HG02852 (cell line): ENCODE measurements around the gene MRPL27.
"Not testable (repeated sequence)": the region's sequence is repeated elsewhere in the genome, so short reads cannot be mapped to it uniquely, and the experiment has no call there.

ENCODE experiments used
- ATAC-seq: cut with Tn5 transposase; IDR thresholded peaks from one replicate; pipeline ENCODE4 v1.9.1; 2021; ENCODE audit warnings: mild to moderate bottlenecking, moderate library complexity; ENCODE audit not compliant: unreplicated experiment

MRPL27 gene

DNA sequence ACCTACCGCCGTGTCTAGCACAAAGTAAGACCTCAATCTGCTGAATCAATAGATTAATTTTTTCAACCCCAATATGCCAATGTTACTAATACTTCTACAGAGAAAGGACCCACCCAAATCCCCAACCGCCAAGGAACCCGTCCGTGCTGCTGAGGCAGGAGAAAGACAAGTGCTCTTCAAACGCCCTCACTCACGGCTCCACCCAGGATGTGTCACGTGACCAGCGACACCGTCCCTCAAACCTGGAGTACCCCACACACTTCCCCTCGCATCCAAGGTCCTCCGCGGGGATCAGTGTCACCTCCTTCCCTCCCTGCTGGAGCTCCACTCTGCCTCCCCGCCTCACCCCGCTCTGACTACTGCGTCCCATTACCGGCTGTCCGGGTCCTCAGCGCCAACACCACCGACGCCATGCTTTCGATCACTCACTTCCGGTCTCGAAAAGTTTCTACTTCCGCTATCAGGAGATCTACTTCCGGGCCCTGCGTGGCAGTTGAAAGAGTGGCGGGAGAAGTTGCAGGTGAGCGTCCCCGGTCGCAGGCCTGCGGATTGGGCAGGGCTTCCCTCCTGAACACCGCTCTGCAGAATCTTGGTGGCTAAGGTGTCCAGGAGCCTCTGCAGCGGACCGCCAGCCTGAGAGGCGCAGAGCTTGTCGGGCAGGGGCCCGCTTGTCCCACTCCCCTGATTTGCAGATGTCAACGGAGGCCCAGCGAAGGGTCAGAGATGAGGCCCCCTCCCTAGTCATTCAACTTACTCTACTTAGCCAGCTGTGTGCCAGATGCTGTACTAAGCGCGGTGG lies at the start of gene MRPL27, which contains the start of gene EME1:
TSS of gene MRPL27 (minus strand) at position 427 of the 799 bp plus-strand sequence. CDS start at position 413, 14 bp downstream.
TSS of gene EME1 (plus strand) at position 472 of the 799 bp plus-strand sequence. CDS start 1,980 bp downstream, outside the sequence.
- peak; percentile 85 for ATAC-seq

GRCh38 chr17:50422738-50423137 lies 49.8 kb upstream of the MRPL27 start:
- no peak for ATAC-seq

- no peak for ATAC-seq
Observed at GRCh38 chr17:50421308-50422051, 48.5 kb upstream of the MRPL27 start.

GRCh38 chr17:50420419-50421112 lies 47.6 kb upstream of the MRPL27 start:
- ATAC-seq, result no peak

DNA sequence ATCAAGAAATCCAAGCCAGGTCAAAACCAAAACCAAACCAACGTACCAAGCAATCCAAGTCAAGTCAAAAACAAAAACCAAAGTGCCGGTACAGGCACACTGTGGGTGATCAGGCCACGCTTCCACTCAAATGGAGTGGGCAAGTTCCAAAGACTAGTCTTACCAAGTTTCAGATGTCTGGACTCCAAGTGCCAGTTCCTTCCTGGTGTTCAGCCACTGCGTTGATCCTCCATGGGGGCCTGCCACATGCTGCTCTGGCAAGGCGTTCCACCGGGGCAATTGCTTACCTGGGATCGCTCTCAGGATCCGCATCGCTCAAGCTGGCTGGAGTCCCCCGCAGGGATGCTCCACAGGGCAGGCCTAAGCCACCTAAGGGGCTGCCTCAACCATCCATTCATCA lies 46.6 kb upstream of the MRPL27 start:
- not testable (repeated sequence) for ATAC-seq

- no peak for ATAC-seq
Observed at GRCh38 chr17:50414808-50415207, 41.8 kb upstream of the MRPL27 start.

GRCh38 chr17:50412188-50412732 lies 39.3 kb upstream of the MRPL27 start:
- ATAC-seq, result no peak

DNA sequence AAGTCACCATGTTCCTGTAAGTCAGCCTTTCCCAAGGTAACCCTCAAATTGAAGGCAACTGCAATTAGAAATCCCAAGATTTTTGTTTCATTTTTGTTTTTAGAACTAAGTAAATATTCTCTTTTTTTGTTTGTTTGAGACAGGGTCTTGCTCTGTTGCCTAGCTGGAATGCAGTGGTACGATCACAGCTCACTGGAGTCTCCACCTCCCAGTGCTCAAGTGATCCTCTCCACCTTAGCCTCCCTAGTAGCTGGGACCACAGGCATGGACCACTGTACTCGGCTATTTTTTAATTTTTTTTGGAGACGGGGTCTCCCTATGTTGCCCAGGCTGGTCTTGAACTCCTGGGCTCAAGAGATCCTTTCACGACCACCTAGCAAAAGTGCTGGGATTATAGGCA lies 34.9 kb upstream of the MRPL27 start:
- ATAC-seq, result no peak

DNA sequence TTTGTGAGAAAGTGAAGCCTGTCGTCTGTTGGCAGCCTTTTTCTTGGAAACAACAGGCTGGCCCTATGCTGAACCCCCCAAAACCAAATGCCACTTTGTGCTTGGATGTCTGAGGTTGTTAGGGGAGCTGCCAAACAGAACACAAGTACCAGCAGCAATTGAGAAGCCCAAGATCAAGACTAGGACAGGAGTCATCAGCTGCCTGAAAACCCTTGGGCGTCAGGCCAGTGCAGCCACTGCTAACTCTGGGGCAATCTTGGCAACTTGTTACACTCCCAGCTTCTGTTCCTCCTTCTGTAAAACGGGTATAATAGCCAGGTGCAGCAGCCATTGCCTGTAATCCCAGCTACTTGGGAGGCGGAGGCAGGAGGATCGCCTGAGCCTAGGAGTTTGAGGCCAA lies 33.6 kb upstream of the MRPL27 start:
- ATAC-seq, result no peak

GRCh38 chr17:50405351-50405750 lies 32.4 kb upstream of the MRPL27 start:
- not testable (repeated sequence) for ATAC-seq

DNA sequence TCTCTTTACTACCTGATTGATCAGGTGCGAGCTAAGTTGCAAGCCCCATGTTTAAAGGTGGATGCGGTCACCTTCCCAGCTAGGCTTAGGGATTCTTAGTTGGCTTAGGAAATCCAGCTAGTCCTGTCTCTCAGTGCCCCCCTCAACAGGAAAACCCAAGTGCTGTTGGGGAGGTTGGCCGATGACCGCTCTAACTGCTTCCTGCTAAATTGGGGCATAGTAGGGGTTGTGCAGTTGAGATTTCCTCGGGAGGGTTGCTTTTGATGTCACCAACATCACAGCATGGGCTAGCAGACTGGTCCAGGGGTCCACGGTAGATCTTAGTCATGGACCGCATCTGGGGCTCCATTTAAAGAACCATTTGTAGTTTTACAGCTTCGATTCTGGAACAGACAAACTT lies 26.6 kb upstream of the MRPL27 start:
- not testable (repeated sequence) for ATAC-seq

DNA sequence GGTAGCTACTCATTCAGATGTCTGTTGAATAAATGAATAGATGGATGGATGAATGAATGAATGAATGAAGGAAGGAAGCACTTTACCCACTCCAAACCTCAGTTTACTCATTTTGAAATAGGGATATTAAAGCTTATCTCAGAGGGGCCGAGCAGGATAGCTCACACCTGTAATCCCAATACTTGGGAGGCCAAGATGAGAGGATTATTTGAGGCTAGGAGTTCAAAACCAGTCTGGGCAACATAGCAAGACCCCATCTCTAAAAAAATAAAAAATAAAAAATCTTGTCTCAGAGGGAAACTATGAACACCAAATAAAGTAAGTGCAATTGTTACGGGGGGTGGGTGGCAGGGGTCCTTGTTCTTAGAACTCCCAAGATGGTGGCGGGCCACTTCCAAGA lies 25.7 kb upstream of the MRPL27 start:
- ATAC-seq, result not testable (repeated sequence)

DNA sequence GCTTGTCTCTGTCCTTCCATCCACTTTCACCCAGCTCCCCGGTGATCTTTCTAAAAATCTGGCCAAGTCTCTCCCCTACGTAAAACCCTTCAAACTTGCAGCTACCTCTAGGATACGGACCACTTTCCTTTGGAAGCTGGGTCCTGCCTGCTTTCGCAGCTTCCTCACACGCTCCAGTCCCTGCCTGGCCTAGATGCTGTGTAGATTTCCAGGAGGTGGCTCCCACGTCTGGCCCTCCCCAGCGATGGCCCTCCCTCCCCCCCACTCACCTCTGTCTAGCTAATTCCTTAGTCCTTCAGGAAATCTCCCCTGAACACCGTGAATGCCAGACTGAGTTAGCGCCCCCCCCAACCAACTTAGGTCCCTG lies 24.9 kb upstream of the MRPL27 start:
- no peak for ATAC-seq

- peak; percentile 96 for ATAC-seq
Observed at GRCh38 chr17:50397111-50397918, 24.3 kb upstream of the MRPL27 start, which contains the start of gene LRRC59. TSS of gene LRRC59 (minus strand) at chr17:50397523. CDS start at chr17:50397317, 206 bp downstream.

GRCh38 chr17:50396261-50397110 lies 23.5 kb upstream of the MRPL27 start:
- peak; percentile 7 for ATAC-seq

DNA sequence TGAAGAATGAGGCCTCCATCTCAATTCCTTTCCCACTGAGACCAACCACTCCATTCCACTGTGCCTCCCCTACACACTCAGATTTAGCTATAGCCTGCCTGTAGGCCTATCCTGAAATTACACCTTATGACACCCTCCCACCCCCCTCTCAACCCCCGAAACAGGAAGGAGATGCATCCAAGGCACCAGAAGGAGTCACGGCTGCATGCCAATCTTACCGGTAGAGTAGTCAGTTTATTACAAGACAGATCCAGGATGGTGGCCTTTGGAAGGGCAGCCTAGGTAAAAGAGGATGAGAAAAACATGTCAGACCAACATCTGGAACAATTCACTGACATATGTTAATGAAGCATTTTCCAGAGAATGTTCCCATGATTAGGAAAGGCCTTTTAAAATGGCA lies 21.7 kb upstream of the MRPL27 start:
- ATAC-seq, result no peak

- no peak for ATAC-seq
Observed at GRCh38 chr17:50393700-50394099, 20.7 kb upstream of the MRPL27 start.

GRCh38 chr17:50392621-50393020 lies 19.6 kb upstream of the MRPL27 start:
- ATAC-seq, result no peak

GRCh38 chr17:50389534-50389933 lies 16.6 kb upstream of the MRPL27 start:
- ATAC-seq, result no peak
